ENCODE data around the gene PIK3R5.
"Not testable (repeated sequence)": the region's sequence is repeated elsewhere in the genome, so short reads cannot be mapped to it uniquely, and the experiment has no call there.

The PIK3R5 gene

GRCh38 chr17:8965394-8966168 lies at the start of gene PIK3R5:
TSS of gene PIK3R5 (minus strand) at chr17:8965707. CDS start at chr17:8911494, 54,213 bp downstream.
- peak; percentile 81 for DNase-seq (ENCODE audit: low read depth)

GRCh38 chr17:9011001-9011400 lies 45.5 kb upstream of the PIK3R5 start:
- no peak for DNase-seq (ENCODE audit: low read depth)

- no peak for DNase-seq (ENCODE audit: low read depth)
These were observed 44.2 kb upstream of the PIK3R5 start for GRCh38 chr17:9009737-9010136.

GRCh38 chr17:9009096-9009495 lies 43.6 kb upstream of the PIK3R5 start:
- DNase-seq (ENCODE audit: low read depth) = no peak

- DNase-seq (ENCODE audit: low read depth) = no peak
These were observed 41.7 kb upstream of the PIK3R5 start for GRCh38 chr17:9007052-9007714.

GRCh38 chr17:9006175-9006767 lies 40.8 kb upstream of the PIK3R5 start:
- no peak for DNase-seq (ENCODE audit: low read depth)

- DNase-seq (ENCODE audit: low read depth) = no peak
These were observed 39.4 kb upstream of the PIK3R5 start for GRCh38 chr17:9004961-9005285.

GRCh38 chr17:9004132-9004960 lies 38.8 kb upstream of the PIK3R5 start:
- no peak for DNase-seq (ENCODE audit: low read depth)

- no peak for DNase-seq (ENCODE audit: low read depth)
These were observed 38.0 kb upstream of the PIK3R5 start for GRCh38 chr17:9003355-9004131.

- DNase-seq (ENCODE audit: low read depth) = no peak
These were observed 37.3 kb upstream of the PIK3R5 start for GRCh38 chr17:9002606-9003354.

GRCh38 chr17:9002227-9002605 lies 36.7 kb upstream of the PIK3R5 start:
- DNase-seq (ENCODE audit: low read depth) = no peak

GRCh38 chr17:9001559-9001958 lies 36.1 kb upstream of the PIK3R5 start:
- DNase-seq (ENCODE audit: low read depth) = no peak

GRCh38 chr17:8997994-8998628 lies 32.6 kb upstream of the PIK3R5 start:
- peak; percentile 70 for DNase-seq (ENCODE audit: low read depth)

- no peak for DNase-seq (ENCODE audit: low read depth)
These were observed 30.2 kb upstream of the PIK3R5 start for GRCh38 chr17:8995711-8996110.

GRCh38 chr17:8994319-8994718 lies 28.8 kb upstream of the PIK3R5 start:
- peak; percentile 62 for DNase-seq (ENCODE audit: low read depth)

- DNase-seq (ENCODE audit: low read depth) = peak; percentile 43
These were observed 26.2 kb upstream of the PIK3R5 start for GRCh38 chr17:8991514-8992285.

GRCh38 chr17:8988263-8988935 lies 22.9 kb upstream of the PIK3R5 start:
- DNase-seq (ENCODE audit: low read depth) = not testable (repeated sequence)

- no peak for DNase-seq (ENCODE audit: low read depth)
These were observed 20.8 kb upstream of the PIK3R5 start for GRCh38 chr17:8986295-8986694.

GRCh38 chr17:8985054-8985701 lies 19.7 kb upstream of the PIK3R5 start:
- DNase-seq (ENCODE audit: low read depth) = no peak

Data from activated T-helper 9 cell treated with anti-CD3 and anti-CD28 coated beads, Interleukin-2, amount 50 U/mL, for 16 hours (primary cell).